HFFc6 (cell line): ENCODE results near the gene KRTAP19-6. TPM values are rescaled to one million over a fixed set of nuclear protein-coding genes. Genes with fewer than 3 reads are reported as not detected.

Source experiments
- DNase-seq: peaks from one replicate; pipeline ENCODE4 v3.0.0-alpha.2; 2018
- H3K27ac Mint-ChIP-seq: 2 replicates; pipeline ENCODE4 v1.8.0; 2020; ENCODE audit warnings: mild to moderate bottlenecking, mixed read lengths
- H3K27me3 Mint-ChIP-seq: 2 replicates; pipeline ENCODE4 v1.8.0; 2021; ENCODE audit warnings: mild to moderate bottlenecking, moderate library complexity, mixed read lengths; ENCODE audit not compliant: insufficient read depth
- H3K36me3 Mint-ChIP-seq: 2 replicates; pipeline ENCODE4 v1.8.0; 2021; ENCODE audit warnings: low read depth, mixed read lengths
- H3K4me1 Mint-ChIP-seq: 2 replicates; pipeline ENCODE4 v1.8.0; 2020; ENCODE audit warnings: low read depth, mixed read lengths
- H3K4me3 Mint-ChIP-seq: 2 replicates; pipeline ENCODE4 v1.8.0; 2020; ENCODE audit warnings: mild to moderate bottlenecking, moderate library complexity, mixed read lengths
- H3K9me3 Mint-ChIP-seq: 2 replicates; pipeline ENCODE4 v1.8.0; 2020; ENCODE audit warnings: mild to moderate bottlenecking, mixed read lengths
- total RNA-seq, 6 experiments: library from RNA; stranded (reverse); fragmentation: NEBNext Ultra II Directional; extraction: Animal tissue kit (Norgen Biotek cat#: 25700); gene quantifications; 2 replicates in 1 of 6; 3 replicates in 5 of 6; pipeline ENCODE4 v1.2.3, GENCODE V29; 2021
- TF ChIP-seq, protein P1 (sequence below): fragments of 200-600 bp; sonication (generic); IDR thresholded peaks from 2 replicates; pipeline ENCODE4 v1.5.0; 2021; ENCODE audit warnings: antibody characterized with exemption, mild to moderate bottlenecking

Gene KRTAP19-6
- total RNA-seq, 6 experiments from 2014 or later, result not detected

GRCh38 chr21:30502041-30502440 lies 39.6 kb downstream of the KRTAP19-6 start, which contains the start of gene KRTAP19-5:
Gene KRTAP19-5 (minus strand): TSS chr21:30502141. CDS start chr21:30502090, 51 bp downstream.
- Mint-ChIP-seq H3K9me3 (peaks cover 58% of the 10 kb centered on the region), H3K36me3 (no peaks in the 10 kb centered on the region; the same call in 1 of the 2 replicates), H3K4me3 (no peak within 1 kb of the TSS), H3K4me1 (no peaks in the 10 kb centered on the region), H3K27me3 (no peaks in the 10 kb centered on the region), H3K27ac (no peak within 1 kb of the TSS)
- no peak for DNase-seq
- TF ChIP-seq, protein P1, sequence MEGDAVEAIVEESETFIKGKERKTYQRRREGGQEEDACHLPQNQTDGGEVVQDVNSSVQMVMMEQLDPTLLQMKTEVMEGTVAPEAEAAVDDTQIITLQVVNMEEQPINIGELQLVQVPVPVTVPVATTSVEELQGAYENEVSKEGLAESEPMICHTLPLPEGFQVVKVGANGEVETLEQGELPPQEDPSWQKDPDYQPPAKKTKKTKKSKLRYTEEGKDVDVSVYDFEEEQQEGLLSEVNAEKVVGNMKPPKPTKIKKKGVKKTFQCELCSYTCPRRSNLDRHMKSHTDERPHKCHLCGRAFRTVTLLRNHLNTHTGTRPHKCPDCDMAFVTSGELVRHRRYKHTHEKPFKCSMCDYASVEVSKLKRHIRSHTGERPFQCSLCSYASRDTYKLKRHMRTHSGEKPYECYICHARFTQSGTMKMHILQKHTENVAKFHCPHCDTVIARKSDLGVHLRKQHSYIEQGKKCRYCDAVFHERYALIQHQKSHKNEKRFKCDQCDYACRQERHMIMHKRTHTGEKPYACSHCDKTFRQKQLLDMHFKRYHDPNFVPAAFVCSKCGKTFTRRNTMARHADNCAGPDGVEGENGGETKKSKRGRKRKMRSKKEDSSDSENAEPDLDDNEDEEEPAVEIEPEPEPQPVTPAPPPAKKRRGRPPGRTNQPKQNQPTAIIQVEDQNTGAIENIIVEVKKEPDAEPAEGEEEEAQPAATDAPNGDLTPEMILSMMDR, result no peak

DNA sequence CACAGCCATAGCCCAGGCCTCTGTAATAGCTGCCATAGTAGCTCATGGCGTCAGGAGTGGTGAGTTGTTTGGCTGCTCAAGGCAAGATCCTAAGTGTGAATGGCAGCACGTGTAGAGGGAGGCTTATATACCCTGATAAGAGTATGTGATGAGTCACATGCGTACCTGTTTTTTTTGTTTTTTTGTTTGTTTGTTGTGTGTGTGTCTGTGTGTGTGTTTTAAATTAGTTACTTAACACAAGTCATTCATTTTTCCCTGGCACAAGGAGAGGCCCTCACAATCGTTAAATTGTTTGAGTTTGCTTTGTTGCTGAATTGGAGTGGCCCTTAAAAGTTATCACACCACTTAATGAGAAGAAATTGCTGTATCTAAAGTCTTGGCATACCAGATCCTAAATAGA lies 44.6 kb downstream of the KRTAP19-6 start, which contains the start of gene KRTAP19-4:
TSS of gene KRTAP19-4 (minus strand) at position 101 of the 400 bp plus-strand sequence. CDS start at position 46, 55 bp downstream.
- no peaks in the 10 kb centered on the region for H3K27me3 Mint-ChIP-seq
- H3K4me3 Mint-ChIP-seq, result no peak within 1 kb of the TSS
- no peak within 1 kb of the TSS for H3K27ac Mint-ChIP-seq
- no peaks in the 10 kb centered on the region for H3K4me1 Mint-ChIP-seq
- H3K36me3 Mint-ChIP-seq, result no peaks in the 10 kb centered on the region; the same call in 1 of the 2 replicates
- no peak for DNase-seq
- TF ChIP-seq, protein P1, result no peak
- H3K9me3 Mint-ChIP-seq, result peaks cover 29% of the 10 kb centered on the region

- H3K4me3 Mint-ChIP-seq, result no peak within 1 kb of the TSS
Measured at GRCh38 chr21:30491963-30492428, 49.7 kb downstream of the KRTAP19-6 start, which contains the start of gene KRTAP19-3. Gene KRTAP19-3 (minus strand): TSS chr21:30492013. CDS start chr21:30491957, 56 bp downstream.

More at GRCh38 chr21:30491963-30492428, 49.7 kb downstream of the KRTAP19-6 start, which contains the start of gene KRTAP19-3:
- H3K27ac Mint-ChIP-seq, result no peak within 1 kb of the TSS
- DNase-seq, result no peak
- 0 out of 2 replicates have a peak, but pooled peaks cover 4% of the 10 kb centered on the region for H3K36me3 Mint-ChIP-seq
- H3K4me1 Mint-ChIP-seq, result no peaks in the 10 kb centered on the region
- H3K9me3 Mint-ChIP-seq, result peaks cover 33% of the 10 kb centered on the region
- H3K27me3 Mint-ChIP-seq, result no peaks in the 10 kb centered on the region
- TF ChIP-seq, protein P1, result no peak

Other genes with a start within 250 kb of the KRTAP19-6 start
- not detected for gene KRTAP26-1, start 221.5 kb downstream of the KRTAP19-6 start, total RNA-seq
- gene KRTAP27-1, start 204.2 kb downstream of the KRTAP19-6 start, total RNA-seq, result not detected
- gene KRTAP23-1, start 193.3 kb downstream of the KRTAP19-6 start, total RNA-seq, result not detected
- gene KRTAP13-2, start 169.6 kb downstream of the KRTAP19-6 start, total RNA-seq, result not detected
- not detected for gene KRTAP13-1, start 145.8 kb downstream of the KRTAP19-6 start, total RNA-seq
- not detected for gene KRTAP13-3, start 115.9 kb downstream of the KRTAP19-6 start, total RNA-seq
- gene KRTAP13-4, start 111.6 kb downstream of the KRTAP19-6 start, total RNA-seq, result not detected
- not detected for gene KRTAP15-1, start 101.6 kb downstream of the KRTAP19-6 start, total RNA-seq
- not detected for gene KRTAP19-1, start 61.5 kb downstream of the KRTAP19-6 start, total RNA-seq
- not detected for gene KRTAP19-2, start 54.4 kb downstream of the KRTAP19-6 start, total RNA-seq
- gene KRTAP19-3, start 49.9 kb downstream of the KRTAP19-6 start, total RNA-seq, result not detected
- gene KRTAP19-4, start 44.7 kb downstream of the KRTAP19-6 start, total RNA-seq, result not detected
- not detected for gene KRTAP19-5, start 39.7 kb downstream of the KRTAP19-6 start, total RNA-seq
- not detected for gene KRTAP19-7, start 19.4 kb upstream of the KRTAP19-6 start, total RNA-seq
- not detected for gene KRTAP22-2, start 48.5 kb upstream of the KRTAP19-6 start, total RNA-seq
- gene KRTAP6-3, start 50.6 kb upstream of the KRTAP19-6 start, total RNA-seq, result not detected
- gene KRTAP6-2, start 57.0 kb upstream of the KRTAP19-6 start, total RNA-seq, result not detected
- not detected for gene KRTAP22-1, start 59.2 kb upstream of the KRTAP19-6 start, total RNA-seq
- gene KRTAP6-1, start 72.1 kb upstream of the KRTAP19-6 start, total RNA-seq, result not detected
- gene KRTAP20-1, start 74.6 kb upstream of the KRTAP19-6 start, total RNA-seq, result not detected
- not detected for gene KRTAP20-4, start 78.8 kb upstream of the KRTAP19-6 start, total RNA-seq
- not detected for gene KRTAP20-2, start 93.3 kb upstream of the KRTAP19-6 start, total RNA-seq
- not detected for gene KRTAP20-3, start 101.0 kb upstream of the KRTAP19-6 start, total RNA-seq
- gene KRTAP21-3, start 176.9 kb upstream of the KRTAP19-6 start, total RNA-seq, result not detected
- gene KRTAP21-2, start 205.4 kb upstream of the KRTAP19-6 start, total RNA-seq, result not detected
- gene KRTAP21-1, start 213.6 kb upstream of the KRTAP19-6 start, total RNA-seq, result not detected